ENCODE results near the gene PDLIM3.
"Not testable (repeated sequence)": the region's sequence is repeated elsewhere in the genome, so short reads cannot be mapped to it uniquely, and the experiment has no call there.

The PDLIM3 gene

GRCh38 chr4:185532293-185532692, 3.0 kb downstream of the PDLIM3 start:
- Histone ChIP-seq H3K9me3 (ENCODE audit: insufficient read depth, low read length) (no peaks in the 10 kb centered on the region), H3K27me3 (ENCODE audit: low read length) (no peaks in the 10 kb centered on the region), H3F3A (ENCODE audit: insufficient read depth) (no peaks in the 10 kb centered on the region), H3K4me2 (ENCODE audit: low read depth, low read length, poor library complexity, severe bottlenecking) (no peak overlapping the region), H3K4me3 (ENCODE audit: insufficient read depth, low read length, poor library complexity, severe bottlenecking) (no peak overlapping the region), H3K27ac (ENCODE audit: low read depth, low read length) (no peak overlapping the region), H3K79me2 (ENCODE audit: insufficient read depth, low read length) (no peaks in the 10 kb centered on the region), H3K9ac (ENCODE audit: low read length) (no peak overlapping the region), H4K20me1 (ENCODE audit: low read depth, low read length) (no peaks in the 10 kb centered on the region), H3K9me2 (replicated peaks; ENCODE audit: insufficient read depth, low read length) (no peaks in the 10 kb centered on the region), H2AFZ (ENCODE audit: low read depth, low read length, severe bottlenecking) (no peak overlapping the region), H3K36me3 (ENCODE audit: low read length) (no peaks in the 10 kb centered on the region)
- TF ChIP-seq EZH2phosphoT487 (conservative IDR thresholded peaks at IDR 0.05; ENCODE audit: low read length): no peak
- TF ChIP-seq, protein P1, sequence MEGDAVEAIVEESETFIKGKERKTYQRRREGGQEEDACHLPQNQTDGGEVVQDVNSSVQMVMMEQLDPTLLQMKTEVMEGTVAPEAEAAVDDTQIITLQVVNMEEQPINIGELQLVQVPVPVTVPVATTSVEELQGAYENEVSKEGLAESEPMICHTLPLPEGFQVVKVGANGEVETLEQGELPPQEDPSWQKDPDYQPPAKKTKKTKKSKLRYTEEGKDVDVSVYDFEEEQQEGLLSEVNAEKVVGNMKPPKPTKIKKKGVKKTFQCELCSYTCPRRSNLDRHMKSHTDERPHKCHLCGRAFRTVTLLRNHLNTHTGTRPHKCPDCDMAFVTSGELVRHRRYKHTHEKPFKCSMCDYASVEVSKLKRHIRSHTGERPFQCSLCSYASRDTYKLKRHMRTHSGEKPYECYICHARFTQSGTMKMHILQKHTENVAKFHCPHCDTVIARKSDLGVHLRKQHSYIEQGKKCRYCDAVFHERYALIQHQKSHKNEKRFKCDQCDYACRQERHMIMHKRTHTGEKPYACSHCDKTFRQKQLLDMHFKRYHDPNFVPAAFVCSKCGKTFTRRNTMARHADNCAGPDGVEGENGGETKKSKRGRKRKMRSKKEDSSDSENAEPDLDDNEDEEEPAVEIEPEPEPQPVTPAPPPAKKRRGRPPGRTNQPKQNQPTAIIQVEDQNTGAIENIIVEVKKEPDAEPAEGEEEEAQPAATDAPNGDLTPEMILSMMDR (IDR thresholded peaks at IDR 0.05; ENCODE audit: insufficient read depth, low read length, poor library complexity, severe bottlenecking): no peak

- H4K20me1 ChIP-seq (ENCODE audit: low read depth, low read length); H3K79me2 ChIP-seq (ENCODE audit: insufficient read depth, low read length); H3K27me3 ChIP-seq (ENCODE audit: low read length); H3K9me3 ChIP-seq (ENCODE audit: insufficient read depth, low read length); H3K4me3 ChIP-seq (ENCODE audit: insufficient read depth, low read length, poor library complexity, severe bottlenecking); H3F3A ChIP-seq (ENCODE audit: insufficient read depth); H3K27ac ChIP-seq (ENCODE audit: low read depth, low read length); H3K9me2 ChIP-seq (replicated peaks; ENCODE audit: insufficient read depth, low read length); H2AFZ ChIP-seq (ENCODE audit: low read depth, low read length, severe bottlenecking); H3K9ac ChIP-seq (ENCODE audit: low read length); H3K4me2 ChIP-seq (ENCODE audit: low read depth, low read length, poor library complexity, severe bottlenecking); H3K36me3 ChIP-seq (ENCODE audit: low read length): not testable (repeated sequence)
Observed at GRCh38 chr4:185531654-185532053, 3.7 kb downstream of the PDLIM3 start.

GRCh38 chr4:185529413-185529812, 5.9 kb downstream of the PDLIM3 start:
- no peaks in the 10 kb centered on the region for H3K27me3 ChIP-seq (ENCODE audit: low read length)
- no peaks in the 10 kb centered on the region for H4K20me1 ChIP-seq (ENCODE audit: low read depth, low read length)
- H3K9me3 ChIP-seq (ENCODE audit: insufficient read depth, low read length): peaks cover 4% of the 10 kb centered on the region; the same call in 1 of the 2 replicates
- no peak overlapping the region for H3K9ac ChIP-seq (ENCODE audit: low read length)
- no peak overlapping the region for H2AFZ ChIP-seq (ENCODE audit: low read depth, low read length, severe bottlenecking)
- H3K27ac ChIP-seq (ENCODE audit: low read depth, low read length): no peak overlapping the region
- no peak for TF ChIP-seq EZH2phosphoT487 (conservative IDR thresholded peaks at IDR 0.05; ENCODE audit: low read length)
- TF ChIP-seq, protein P1 (IDR thresholded peaks at IDR 0.05; ENCODE audit: insufficient read depth, low read length, poor library complexity, severe bottlenecking): no peak
- H3K36me3 ChIP-seq (ENCODE audit: low read length): peaks cover 4% of the 10 kb centered on the region; the same call in 1 of the 2 replicates
- H3F3A ChIP-seq (ENCODE audit: insufficient read depth): no peaks in the 10 kb centered on the region
- H3K4me3 ChIP-seq (ENCODE audit: insufficient read depth, low read length, poor library complexity, severe bottlenecking): no peak overlapping the region
- H3K79me2 ChIP-seq (ENCODE audit: insufficient read depth, low read length): no peaks in the 10 kb centered on the region
- no peaks in the 10 kb centered on the region for H3K9me2 ChIP-seq (replicated peaks; ENCODE audit: insufficient read depth, low read length)
- no peak overlapping the region for H3K4me2 ChIP-seq (ENCODE audit: low read depth, low read length, poor library complexity, severe bottlenecking)

GRCh38 chr4:185524888-185525863, 10.1 kb downstream of the PDLIM3 start:
- Histone ChIP-seq H3K4me3 (ENCODE audit: insufficient read depth, low read length, poor library complexity, severe bottlenecking) (no peak overlapping the region), H3K4me2 (ENCODE audit: low read depth, low read length, poor library complexity, severe bottlenecking) (no peak overlapping the region), H4K20me1 (ENCODE audit: low read depth, low read length) (no peaks in the 10 kb centered on the region), H3K27ac (ENCODE audit: low read depth, low read length) (no peak overlapping the region), H3K9ac (ENCODE audit: low read length) (no peak overlapping the region), H3K27me3 (ENCODE audit: low read length) (no peaks in the 10 kb centered on the region), H3K79me2 (ENCODE audit: insufficient read depth, low read length) (no peaks in the 10 kb centered on the region), H3F3A (ENCODE audit: insufficient read depth) (no peaks in the 10 kb centered on the region), H3K36me3 (ENCODE audit: low read length) (peaks cover 4% of the 10 kb centered on the region; the same call in 1 of the 2 replicates), H2AFZ (ENCODE audit: low read depth, low read length, severe bottlenecking) (no peak overlapping the region), H3K9me3 (ENCODE audit: insufficient read depth, low read length) (peaks cover 4% of the 10 kb centered on the region; the same call in 1 of the 2 replicates), H3K9me2 (replicated peaks; ENCODE audit: insufficient read depth, low read length) (no peaks in the 10 kb centered on the region)
- TF ChIP-seq, protein P1 (IDR thresholded peaks at IDR 0.05; ENCODE audit: insufficient read depth, low read length, poor library complexity, severe bottlenecking): no peak
- TF ChIP-seq EZH2phosphoT487 (conservative IDR thresholded peaks at IDR 0.05; ENCODE audit: low read length): no peak
